Measurements from ENCODE around the gene GRM8. TPM values are rescaled to one million over a fixed set of nuclear protein-coding genes. Genes with fewer than 3 reads are reported as not detected.

The GRM8 gene
- total RNA-seq, 1 donor from 2014 or later = 7.8 TPM

DNA sequence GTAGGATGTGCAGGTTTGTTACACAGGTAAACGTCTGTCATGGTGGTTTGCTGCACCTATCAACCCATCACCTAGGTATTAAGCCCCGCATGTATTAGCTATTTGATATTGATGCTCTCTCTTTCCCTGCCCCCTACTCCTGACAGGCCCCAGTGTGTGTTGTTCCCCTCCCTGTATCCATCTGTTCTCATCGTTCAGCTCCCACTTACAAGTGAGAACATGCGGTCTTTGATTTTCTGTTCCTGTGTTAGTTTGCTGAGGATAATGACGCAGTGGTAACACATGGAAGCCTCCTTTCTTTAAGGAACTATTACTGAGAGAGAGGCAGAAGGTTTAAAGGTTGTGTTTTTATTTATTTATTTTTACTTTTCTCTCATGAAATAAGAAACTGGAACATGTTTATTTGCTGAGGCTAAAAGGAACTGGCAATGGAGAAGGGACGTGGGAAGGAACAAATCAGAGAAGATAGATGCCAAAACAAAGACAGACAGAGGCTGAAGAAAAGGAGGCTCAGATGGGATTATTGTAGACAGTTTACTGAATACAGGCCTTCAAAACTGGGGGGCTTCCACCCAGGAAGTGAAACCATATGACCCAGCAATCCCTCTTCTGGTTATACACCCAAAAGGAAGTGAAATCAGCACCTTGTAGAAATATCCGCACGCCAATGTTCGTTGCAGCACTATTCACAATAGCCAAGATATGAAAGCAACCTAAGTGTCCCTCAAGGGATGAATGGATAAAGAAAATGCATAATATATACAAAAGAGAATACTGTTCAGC, 556.3 kb downstream of the GRM8 start:
- Mint-ChIP-seq H3K9me3 (ENCODE audit: unreplicated experiment) (peaks cover 2% of the 10 kb centered on the region), H3K27me3 (ENCODE audit: unreplicated experiment) (no peaks in the 10 kb centered on the region), H3K27ac (ENCODE audit: unreplicated experiment) (peak overlapping the region; percentile 88), H3K36me3 (ENCODE audit: unreplicated experiment) (no peaks in the 10 kb centered on the region), H3K4me3 (ENCODE audit: unreplicated experiment) (peak overlapping the region; percentile 0), H3K4me1 (ENCODE audit: low read depth, unreplicated experiment) (peaks cover 31% of the 10 kb centered on the region)
- TF ChIP-seq, protein P1, sequence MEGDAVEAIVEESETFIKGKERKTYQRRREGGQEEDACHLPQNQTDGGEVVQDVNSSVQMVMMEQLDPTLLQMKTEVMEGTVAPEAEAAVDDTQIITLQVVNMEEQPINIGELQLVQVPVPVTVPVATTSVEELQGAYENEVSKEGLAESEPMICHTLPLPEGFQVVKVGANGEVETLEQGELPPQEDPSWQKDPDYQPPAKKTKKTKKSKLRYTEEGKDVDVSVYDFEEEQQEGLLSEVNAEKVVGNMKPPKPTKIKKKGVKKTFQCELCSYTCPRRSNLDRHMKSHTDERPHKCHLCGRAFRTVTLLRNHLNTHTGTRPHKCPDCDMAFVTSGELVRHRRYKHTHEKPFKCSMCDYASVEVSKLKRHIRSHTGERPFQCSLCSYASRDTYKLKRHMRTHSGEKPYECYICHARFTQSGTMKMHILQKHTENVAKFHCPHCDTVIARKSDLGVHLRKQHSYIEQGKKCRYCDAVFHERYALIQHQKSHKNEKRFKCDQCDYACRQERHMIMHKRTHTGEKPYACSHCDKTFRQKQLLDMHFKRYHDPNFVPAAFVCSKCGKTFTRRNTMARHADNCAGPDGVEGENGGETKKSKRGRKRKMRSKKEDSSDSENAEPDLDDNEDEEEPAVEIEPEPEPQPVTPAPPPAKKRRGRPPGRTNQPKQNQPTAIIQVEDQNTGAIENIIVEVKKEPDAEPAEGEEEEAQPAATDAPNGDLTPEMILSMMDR (IDR thresholded peaks at IDR 0.05; ENCODE audit: partially characterized antibody, unreplicated experiment) = no peak
- DNase-seq = no peak

DNA sequence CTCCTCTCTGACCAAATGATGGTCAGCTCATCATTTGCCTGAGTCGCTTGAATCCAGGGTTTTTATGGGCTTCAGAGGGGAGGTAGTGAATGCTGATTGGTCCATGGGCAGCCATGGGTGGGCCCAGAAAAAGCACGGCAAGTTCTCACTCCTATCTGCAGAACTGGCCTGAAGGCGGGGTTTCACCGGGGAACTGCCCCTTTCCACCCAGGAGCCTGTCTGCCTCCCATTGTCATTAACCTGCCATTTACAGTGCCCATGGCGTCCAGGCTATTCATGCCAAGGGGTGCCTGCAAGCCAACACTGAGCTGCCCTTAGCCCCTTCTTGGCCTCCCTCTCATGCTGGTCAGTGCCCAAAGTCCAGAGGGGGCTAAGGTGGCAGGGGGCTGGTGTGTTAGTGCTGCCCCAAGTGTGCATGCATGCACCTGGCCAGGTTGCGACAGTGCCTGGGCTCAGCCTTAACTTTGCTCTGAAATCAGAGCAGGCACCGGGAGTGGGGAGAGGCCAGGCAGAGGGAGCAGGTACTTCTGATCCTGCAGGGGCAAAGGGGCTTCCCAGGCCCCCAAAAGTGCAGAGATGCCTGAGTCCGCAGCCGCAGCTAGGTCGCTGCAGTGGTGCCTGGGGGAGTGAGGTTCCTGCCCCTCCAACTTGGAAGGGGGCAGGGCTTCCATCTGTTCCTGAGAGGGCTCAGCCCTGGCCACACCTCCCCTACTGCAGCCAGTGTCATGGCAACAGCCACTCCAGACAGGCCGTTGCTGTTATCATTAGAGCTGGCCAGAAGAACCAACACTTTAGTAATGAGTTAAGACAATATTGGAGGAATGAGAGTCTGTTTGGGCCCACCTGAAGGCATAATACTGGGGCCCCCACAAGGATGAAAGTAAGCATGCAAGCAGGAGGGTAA, 561.6 kb downstream of the GRM8 start:
- DNase-seq = no peak
- TF ChIP-seq, protein P1 (IDR thresholded peaks at IDR 0.05; ENCODE audit: partially characterized antibody, unreplicated experiment) = no peak
- Mint-ChIP-seq H3K9me3 (ENCODE audit: unreplicated experiment) (peaks cover 5% of the 10 kb centered on the region), H3K4me3 (ENCODE audit: unreplicated experiment) (no peak overlapping the region), H3K27me3 (ENCODE audit: unreplicated experiment) (peaks cover 3% of the 10 kb centered on the region), H3K36me3 (ENCODE audit: unreplicated experiment) (peaks cover 11% of the 10 kb centered on the region), H3K4me1 (ENCODE audit: low read depth, unreplicated experiment) (peaks cover 9% of the 10 kb centered on the region), H3K27ac (ENCODE audit: unreplicated experiment) (no peak overlapping the region)

DNA sequence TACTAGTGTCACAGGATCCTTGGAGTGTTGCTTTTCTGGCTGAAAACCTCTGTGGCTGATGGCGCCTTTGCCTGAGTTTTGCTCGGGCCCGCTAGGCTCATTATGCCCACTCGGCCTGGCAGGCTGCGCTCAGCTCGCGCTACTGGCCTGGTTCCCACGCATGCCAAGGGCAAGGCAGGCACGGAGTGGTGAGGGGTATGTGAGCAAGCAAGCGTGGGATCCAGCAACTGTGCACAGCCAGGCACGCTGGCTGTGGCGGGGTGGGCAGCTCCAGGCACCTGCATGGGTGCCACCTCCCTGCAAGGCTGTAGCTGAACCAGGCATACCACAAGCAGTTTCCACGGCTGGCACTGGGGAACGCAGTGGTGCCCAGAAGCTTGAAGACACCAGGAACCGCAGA, 562.6 kb downstream of the GRM8 start:
- Mint-ChIP-seq H3K27me3 (ENCODE audit: unreplicated experiment) (peaks cover 3% of the 10 kb centered on the region), H3K9me3 (ENCODE audit: unreplicated experiment) (peaks cover 5% of the 10 kb centered on the region), H3K36me3 (ENCODE audit: unreplicated experiment) (peaks cover 11% of the 10 kb centered on the region), H3K27ac (ENCODE audit: unreplicated experiment) (no peak overlapping the region), H3K4me3 (ENCODE audit: unreplicated experiment) (no peak overlapping the region), H3K4me1 (ENCODE audit: low read depth, unreplicated experiment) (peaks cover 2% of the 10 kb centered on the region)
- DNase-seq = no peak
- TF ChIP-seq, protein P1 (IDR thresholded peaks at IDR 0.05; ENCODE audit: partially characterized antibody, unreplicated experiment) = no peak

DNA sequence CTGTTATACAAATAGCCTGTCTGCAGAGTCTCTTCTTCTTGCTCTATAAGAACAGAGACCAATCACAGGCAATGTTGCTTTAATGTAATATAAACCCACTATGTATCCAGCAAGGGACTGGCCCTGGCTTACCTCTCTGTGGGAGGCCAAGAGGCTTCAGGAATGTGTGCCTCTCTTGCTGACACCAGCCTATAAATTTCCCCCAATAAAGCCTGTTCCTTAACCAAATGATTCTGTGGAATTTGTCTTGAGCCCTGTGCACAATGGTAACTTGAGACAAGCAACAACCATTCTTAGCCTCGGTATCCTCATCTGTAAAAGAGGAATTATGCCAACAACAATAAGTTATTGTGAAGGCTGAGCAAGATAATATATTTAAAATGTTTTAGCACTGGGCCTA, 563.7 kb downstream of the GRM8 start:
- H3K27me3 Mint-ChIP-seq (ENCODE audit: unreplicated experiment) = peaks cover 4% of the 10 kb centered on the region
- H3K4me1 Mint-ChIP-seq (ENCODE audit: low read depth, unreplicated experiment) = peaks cover 2% of the 10 kb centered on the region
- H3K36me3 Mint-ChIP-seq (ENCODE audit: unreplicated experiment) = peaks cover 11% of the 10 kb centered on the region
- no peak overlapping the region for H3K27ac Mint-ChIP-seq (ENCODE audit: unreplicated experiment)
- no peak for DNase-seq
- TF ChIP-seq, protein P1 (IDR thresholded peaks at IDR 0.05; ENCODE audit: partially characterized antibody, unreplicated experiment) = no peak
- no peak overlapping the region for H3K4me3 Mint-ChIP-seq (ENCODE audit: unreplicated experiment)
- H3K9me3 Mint-ChIP-seq (ENCODE audit: unreplicated experiment) = peaks cover 5% of the 10 kb centered on the region
